GM21619 (cell line): Measurements from ENCODE around the gene ANKRD53.

ENCODE experiments used
- ATAC-seq: cut with Tn5 transposase; IDR thresholded peaks from one replicate; pipeline ENCODE4 v1.9.1; 2021; ENCODE audit not compliant: unreplicated experiment

ANKRD53 gene

DNA sequence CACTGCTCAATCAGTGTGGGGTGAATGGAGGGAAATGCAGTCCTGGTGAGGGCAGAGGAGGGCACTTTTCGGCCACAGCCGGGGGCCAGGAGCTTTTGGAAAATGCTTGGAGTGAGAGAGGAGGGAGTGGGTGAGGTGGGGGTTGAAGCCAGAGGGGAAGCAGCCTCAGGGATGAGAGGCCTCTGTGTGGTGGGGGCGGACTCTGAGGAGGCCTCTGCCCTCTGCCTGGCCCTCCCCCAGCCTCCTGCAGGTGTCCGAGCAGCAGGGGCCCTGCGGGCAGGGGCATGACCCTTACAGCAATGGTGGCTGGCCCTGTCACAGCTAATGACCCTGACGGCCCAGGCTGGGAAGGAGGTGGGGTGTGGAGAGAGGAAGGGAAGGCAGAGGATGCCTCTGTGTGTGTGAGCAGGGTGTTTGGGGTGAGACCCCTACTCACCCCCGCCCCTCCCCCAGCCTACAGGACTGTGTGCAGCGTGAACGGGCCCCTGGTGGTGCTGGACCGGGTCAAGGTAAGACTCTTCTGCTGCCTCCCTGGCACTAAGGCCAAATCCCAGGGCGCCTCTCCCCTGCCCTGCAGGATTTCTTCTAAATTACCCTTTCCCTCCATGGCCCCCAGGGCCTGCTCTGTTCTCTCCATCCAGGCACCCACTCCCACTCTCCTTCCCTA, 35.1 kb upstream of the ANKRD53 start:
- no peak for ATAC-seq

DNA sequence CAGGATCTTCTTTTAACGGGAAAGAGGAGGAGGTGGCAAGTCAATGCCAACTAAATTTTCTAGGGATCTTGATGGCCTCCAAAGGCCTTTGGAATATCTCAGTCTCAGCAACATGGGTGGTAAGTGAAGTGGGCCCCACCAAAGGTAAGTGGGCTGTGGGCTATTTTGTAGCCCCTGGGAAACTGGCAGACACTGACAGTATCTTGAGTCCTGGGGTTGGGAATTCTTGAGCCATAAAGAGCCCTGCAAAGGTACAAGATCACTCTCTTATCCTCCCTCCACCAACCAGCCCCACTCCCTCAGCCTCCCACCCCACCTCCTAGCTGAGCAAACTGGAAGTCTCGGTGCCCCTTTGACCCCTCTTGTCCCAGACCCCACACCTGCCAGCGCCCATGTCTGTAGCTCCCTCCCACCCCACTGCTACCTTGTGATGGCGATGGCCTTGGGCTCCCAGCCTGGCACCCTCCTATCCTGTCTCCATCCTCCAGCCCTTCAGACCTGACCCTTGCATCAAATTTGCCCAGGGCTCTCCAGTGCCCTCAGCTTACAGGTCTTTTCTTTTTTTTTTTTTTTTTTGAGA, 34.2 kb upstream of the ANKRD53 start:
- no peak for ATAC-seq

DNA sequence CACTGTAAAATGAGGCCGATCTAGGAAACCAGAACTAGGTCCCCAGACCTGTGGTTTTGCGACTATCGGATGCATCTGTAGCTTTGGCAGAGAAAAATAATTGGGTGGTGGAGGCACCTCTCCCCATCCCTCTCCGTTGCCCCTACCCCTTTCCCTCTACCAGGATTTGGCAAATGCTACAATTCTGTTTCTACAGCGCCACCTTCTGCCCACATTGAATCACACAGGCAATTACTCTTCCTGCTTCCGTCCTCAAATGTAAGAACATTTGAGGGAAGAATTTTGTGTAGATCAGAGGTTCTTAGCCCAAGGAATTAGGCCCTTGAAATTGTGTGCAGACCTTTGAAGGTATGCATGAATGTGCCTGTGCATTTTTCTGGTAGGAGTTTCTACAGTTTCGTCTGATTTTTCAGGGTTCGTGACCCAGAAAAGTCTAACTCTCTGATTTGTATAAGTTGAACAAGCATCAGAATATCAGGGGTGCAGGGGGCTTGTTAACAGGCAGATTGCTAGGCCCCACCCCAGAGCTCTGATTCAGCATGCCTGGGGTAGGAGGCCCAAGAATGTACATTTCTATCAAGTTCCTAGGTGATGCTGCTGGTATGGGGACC, 31.5 kb upstream of the ANKRD53 start:
- ATAC-seq: no peak

DNA sequence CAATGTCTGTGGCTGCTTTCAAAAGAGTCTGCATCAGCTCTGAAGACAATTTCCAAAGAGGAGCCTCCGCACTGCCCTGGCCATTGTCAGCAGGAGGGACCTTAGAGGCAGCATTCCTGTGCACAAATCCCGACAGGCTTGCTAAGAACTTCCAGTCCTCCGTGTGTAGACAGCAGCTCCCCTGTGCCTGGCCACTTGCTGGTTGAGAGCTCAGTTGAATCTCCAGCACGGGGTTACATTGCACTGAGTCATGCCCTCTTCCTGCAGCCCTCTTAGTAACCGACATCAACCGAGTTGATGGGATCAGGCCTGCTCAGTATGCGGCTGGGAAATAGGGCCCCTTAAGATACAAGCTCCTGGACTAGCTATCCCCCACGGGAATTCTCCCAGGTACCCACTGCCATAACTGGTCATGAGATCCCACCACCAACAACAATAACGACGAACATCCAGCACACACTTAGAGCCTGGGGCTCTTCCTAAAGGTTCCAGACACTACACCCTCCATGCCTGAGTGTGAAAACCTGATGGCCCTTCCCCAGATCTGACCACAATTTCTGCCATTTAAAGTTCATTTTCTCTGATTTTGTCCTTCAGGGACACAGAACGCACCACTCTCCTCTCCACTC, 30.8 kb upstream of the ANKRD53 start:
- no peak for ATAC-seq

DNA sequence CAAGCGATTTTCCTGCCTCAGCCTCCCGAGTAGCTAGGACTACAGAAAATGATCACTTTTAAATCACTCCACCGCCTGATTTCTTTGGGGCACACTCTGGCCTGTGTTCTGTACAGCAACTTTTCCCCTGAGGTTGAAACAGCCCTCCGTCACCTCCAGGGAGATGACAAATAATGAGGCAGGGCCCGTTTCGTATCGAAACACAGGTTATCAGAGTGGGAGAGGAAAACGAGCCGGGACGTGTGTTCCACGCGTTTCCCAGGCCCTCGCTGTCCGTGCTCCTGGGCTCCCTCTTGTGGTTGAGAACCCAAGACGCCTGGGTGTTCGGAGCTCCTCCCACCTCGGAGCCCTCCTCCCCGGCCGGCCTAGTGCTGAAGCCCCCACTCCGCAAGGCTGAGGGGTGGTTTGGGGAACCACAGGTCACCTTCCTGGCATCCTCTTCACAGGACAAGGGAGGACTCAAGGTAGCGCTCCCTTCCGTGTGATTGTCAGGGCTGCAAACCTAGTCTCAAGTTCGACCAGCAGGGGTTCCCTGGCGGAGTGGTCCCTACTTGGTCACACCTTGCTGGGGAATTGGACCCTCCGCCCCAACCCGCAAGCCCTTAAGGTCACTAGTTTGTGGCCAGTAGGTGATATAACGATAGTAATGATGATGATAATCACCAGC, 30.0 kb upstream of the ANKRD53 start:
- ATAC-seq: peak; percentile 74

DNA sequence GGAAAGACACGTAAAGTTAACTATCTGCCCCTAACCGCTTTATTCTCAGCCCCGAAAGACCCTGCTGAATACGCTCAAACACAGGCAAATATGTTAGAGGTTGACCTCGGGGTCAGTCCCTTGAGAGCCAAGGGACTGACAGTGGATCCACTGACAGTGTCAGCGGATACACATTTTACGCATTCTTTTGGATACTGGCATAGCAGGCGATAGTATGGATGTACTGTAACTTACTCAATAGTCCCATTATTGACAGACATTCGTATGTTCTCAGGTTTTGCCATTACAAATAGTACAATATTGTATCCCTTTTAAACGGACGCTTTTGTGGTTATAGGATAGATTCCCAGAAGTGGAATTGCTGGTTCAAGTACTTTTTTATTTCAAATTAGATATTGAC, 29.3 kb upstream of the ANKRD53 start:
- ATAC-seq: no peak

DNA sequence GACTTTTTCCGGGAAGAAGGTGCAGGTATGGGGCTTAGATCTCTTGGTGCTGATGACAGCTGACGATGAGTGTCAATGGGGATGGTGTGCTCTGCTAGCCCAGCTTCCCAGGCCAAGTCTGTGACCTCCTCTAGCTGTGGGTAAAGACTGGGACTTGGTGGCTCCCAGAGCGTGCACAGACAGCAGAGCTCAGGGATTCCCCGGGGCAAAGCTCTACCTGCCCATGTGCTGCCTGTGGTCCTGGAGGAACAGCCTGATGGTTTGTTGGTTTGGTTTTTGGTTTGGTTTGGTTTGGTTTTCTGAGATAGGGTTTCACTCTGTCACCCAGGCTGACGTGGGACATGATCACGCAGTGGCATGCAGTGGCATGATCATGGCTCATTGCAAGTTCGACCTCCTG, 23.5 kb upstream of the ANKRD53 start:
- no peak for ATAC-seq

DNA sequence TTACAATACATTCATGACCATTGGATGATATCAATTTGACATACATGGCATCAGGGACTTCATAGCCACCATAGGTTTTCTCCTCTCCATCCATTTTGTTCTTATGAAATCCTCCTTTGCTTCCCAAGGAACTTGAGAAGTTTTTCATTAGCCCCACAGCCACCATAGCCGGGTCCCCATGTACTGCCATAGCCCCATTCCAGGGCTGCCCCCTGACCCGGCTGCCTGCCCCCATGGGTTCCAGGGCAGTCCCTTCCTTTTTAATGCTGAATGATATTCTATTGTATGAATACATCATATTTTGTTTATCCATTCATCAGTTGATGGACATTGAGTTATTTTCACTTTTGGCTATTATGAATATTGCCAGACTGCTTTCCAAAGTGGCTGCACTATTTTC, 22.3 kb upstream of the ANKRD53 start:
- ATAC-seq: no peak

DNA sequence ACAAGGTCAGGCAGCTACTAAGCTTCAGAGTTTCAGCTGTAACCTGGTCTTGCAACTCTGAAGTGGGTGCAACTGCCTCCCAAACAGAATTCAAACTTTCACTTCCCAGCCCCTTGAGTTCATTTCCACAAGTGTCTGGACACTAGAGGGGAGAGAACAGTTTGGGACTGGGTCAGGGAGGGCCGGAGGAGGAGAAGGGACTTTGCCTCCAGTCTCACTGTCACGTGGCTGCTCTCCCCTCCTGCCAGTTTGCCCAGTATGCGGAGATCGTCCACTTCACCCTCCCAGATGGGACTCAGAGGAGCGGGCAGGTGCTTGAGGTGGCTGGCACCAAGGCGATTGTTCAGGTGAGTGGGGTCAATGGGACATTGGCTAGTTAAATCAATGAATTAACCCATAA, 20.6 kb upstream of the ANKRD53 start:
- no peak for ATAC-seq

DNA sequence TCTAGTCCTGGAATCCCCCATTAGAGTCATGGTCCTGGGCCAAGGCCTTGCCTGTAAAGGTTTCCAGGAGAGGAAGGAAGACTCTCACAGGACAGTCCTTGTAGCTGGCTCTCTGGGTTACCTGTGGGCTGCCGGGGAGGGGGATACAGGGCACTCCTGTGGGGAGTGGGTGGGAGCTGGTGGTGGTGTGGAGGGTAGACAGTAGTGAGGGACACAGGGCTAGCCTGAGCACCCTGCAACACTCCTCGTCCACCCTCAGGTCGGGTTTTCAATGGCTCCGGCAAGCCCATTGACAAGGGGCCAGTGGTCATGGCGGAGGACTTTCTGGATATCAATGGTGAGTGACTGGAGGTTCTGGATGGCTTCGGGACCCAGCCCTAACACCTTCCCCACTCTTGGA, 19.7 kb upstream of the ANKRD53 start:
- no peak for ATAC-seq

DNA sequence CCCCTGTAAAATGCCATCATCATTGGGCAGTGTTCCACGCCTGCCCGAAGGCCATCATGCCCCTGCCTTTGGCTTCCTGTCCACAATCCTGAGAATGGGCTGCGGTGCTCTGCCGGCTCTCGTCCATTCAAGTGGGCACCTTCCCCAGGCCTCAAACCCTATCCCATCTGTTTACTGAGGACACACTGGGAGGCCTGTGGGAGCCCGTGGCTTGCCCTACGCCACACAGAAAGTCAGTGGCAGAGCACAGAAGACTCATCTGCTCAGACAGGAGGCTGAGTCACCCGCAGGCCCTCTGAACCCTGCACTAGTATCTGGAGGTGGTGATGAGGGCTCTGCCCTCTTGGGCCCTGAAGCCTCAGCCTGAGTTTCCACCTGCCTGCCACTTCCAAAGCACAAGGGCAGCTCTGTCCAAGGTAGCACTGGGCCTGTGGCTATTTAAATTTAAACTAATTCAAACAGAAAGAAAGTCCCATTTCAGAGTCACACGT, 19.1 kb upstream of the ANKRD53 start:
- ATAC-seq: no peak

DNA sequence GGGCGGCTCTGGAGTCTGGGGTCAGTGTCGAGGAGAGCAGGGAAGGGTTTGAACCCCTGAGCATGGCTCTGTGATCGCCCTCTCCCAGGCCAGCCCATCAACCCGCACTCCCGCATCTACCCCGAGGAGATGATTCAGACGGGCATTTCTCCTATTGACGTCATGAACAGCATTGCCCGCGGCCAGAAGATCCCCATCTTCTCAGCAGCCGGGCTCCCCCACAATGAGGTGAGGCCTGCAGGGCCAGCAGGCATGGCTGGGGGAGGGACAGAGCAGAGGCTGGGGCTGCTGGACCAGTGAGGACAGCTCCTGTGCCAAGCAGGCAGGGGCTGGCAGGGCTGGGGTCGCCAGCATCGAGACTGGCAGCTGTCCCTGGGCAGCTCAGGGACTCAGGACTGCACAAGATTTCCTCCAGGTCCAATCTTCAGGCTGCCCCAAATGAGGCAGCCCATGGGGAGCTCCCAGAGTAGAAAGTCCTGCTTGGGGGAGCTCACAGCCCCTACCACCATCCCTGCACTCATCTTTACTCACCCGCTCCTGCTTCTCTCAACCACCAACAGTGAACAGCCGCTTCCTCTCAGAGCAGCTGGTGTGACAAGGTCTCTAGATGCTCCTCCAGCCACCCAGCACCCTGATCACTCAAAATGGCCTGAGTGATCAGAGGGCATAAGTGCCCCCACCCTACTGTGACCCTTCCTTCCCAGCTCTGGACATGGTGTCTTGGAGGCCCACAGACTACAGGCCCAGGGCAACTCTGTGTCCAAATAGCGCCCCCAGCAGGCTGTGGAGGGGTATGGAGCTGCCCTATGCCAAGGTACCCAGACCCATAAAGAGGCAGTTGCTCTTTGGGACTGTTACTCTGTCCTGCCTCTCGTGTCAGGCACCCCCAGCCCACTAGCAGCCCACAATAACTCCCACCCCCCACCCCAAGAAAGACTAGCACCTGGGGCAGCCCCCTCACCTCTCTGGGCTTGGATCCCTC, 18.3 kb upstream of the ANKRD53 start:
- ATAC-seq: no peak

DNA sequence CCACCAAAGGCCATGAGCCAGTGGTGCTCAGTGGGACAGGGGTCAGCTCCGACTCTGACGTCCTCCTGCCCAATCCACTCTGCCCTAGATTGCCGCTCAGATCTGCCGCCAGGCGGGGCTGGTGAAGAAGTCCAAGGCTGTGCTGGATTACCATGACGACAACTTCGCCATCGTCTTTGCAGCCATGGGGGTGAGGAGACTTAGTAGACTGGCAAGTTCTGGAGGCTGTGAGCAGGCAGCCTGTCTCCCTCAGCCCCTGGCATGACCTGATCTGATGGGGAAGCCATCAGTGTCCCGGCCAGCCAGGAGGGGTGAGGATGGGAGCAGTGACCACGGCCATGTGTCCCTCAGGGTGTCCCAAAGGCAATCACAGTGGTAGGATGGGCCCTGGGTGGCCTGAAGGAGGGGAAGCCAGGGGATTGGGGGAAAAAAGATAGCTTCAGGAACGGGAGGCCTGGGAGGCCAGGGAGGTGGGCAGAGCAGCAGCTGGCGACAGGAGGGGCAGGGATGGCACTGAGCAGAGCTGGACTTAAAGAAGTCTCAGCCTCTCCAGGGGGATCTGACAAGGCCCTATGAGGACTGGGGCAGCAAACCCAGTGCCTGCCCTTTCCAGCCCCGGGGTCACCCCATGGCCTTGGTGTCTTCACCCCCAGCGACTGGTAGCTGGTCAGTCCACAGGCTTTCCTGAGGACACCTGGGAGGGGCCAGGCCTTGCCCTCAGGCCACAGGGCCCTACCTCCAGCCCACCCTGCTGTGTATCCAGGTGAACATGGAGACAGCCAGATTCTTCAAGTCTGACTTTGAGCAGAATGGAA, 17.4 kb upstream of the ANKRD53 start:
- no peak for ATAC-seq

DNA sequence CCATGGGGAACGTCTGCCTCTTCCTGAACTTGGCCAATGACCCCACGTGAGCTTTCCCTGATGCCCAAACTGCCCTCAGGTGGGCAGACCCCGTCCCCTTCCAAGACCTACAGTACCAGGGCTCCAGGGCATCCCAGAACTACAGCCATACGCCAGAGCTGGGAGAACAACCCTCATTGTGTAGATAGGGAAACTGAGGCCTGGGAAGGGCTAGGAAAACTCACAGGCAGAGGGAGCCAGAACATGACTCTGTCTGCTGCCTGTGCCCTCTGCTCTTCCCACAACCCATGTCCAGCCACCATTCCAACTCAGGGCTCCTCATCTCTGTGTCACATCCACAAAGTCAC, 16.8 kb upstream of the ANKRD53 start:
- ATAC-seq: no peak

DNA sequence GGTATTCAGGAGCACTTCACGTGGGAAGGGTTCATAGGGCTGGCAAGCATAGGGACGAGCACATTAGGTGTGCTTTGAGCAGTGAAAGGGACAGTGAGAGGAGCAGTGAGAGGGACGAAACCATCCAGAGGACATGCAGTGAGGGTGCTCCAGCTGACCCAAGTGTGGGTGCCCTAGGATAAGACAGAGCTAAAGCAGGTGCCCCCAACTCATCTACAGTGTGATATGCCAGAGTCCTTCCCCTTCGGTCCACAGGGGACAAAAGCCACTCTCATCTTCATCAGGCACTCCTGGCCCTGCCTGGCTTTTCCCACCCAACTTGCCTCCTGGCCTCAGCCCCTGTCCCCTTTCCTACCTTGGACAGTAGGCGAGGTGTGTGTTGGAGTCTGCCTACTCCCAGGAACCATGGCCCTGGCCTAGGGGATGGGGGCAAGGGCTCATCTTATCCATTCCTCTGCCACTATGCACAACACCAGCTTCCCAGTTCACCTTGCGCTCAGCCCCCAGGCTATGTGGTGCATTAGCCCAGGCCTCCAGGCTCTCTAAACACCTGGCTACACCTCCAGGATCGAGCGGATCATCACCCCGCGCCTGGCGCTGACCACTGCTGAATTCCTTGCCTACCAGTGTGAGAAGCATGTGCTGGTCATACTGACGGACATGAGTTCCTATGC, 16.1 kb upstream of the ANKRD53 start:
- no peak for ATAC-seq

DNA sequence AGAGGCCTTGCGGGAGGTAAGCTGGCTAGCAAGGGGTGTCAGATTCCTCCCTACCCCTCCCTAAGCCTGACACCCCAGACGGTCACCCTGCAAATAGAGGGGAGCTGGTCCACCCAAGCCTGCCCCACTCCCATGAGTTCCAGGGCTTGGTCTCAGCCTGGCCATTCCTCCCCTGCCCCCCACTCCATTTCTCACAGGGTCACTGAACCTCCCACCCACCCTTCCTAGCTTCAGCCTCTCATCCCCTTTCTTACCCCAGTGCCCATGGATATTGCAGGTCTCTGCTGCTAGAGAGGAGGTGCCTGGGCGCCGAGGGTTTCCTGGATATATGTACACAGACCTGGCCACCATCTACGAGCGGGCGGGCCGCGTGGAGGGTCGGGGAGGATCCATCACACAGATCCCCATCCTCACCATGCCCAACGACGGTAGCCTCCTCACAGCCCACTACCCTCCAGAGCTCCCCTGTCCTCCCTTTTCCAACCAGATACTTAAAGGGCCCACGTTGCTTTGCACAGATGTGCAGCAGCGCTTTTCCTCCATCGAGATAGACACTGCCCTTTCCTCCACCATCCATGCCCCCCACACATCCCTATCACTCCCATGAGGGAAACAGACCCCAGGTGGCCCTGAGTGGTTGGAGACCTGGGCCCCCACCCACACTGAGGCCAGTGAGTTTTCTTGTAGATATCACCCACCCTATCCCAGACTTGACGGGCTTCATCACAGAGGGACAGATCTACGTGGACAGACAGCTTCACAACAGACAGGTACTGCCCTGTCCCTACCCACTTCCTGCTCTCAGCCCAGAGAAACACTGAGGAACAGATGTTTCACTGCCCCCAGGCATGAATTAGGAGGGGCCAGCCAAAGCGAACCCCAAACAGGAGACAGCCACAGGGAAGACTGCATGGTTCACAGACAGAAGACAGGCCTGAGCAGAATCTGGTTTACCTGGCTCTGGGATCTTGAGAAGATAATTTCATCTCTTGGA, 15.2 kb upstream of the ANKRD53 start:
- ATAC-seq: no peak

DNA sequence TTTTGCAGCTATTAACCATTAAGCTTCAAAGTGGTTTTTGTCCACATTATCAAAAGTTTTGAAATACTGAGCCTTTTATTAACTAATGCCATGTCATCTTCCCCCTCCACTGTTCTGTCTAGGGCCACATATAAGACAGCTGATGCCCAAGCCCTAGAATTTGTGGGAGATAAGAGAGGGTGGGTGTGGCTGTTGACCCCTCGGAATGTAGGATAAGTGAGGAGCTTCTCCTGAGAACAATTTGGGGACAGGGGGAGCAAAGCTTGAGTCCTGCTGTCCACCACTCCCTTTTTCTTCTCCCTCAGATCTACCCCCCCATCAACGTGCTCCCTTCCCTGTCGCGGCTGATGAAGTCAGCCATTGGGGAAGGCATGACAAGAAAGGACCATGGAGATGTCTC, 14.3 kb upstream of the ANKRD53 start:
- ATAC-seq: no peak
